Measurements from ENCODE around the gene MKNK2. TPM values are rescaled to one million over a fixed set of nuclear protein-coding genes. Genes with fewer than 3 reads are reported as not detected.

MKNK2 gene
- total and polyA plus RNA-seq, 12 donors, result 107 to 260 (median 144) TPM

DNA sequence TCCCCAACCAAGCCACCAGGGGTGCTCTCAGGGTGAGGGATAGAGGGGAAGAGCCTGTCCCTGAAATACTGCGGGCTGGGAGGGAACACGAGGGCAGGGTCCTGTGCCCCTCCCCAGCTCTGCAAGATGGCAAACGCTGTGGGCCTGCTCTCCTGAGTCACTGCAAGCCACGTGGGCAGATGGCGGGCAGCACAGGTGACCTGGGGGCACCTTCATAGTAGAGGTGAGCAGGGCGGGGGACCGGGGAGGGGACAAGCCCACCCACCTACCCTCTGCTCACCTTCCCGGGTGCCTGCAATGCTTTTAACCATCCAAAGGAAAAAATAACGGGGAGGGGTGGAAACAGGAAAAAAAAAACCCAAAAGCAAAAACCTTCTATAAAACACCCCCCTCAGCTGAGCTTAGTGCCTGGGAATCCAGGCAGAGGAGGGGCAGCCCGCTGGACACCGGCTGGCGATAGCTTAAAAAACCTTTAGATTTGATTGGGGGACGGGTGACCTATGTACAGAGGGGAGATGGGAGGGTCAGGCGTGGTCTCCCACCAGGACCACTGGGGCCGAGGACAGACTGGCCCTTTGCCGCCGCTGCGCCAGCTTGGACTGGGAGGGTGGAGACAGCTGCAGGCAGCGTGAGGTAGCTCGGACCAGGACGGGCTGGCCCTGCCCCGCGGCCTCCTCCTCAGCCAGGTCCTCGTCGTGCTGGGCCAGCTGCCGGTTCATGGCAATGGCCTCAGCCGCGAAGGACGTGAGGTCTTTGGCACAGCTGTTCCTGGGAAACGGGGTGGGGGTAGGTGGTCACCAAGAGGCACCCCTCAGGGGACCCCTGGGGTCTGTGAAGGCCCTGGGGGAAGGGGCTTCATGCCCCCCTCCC lies 11.7 kb downstream of the MKNK2 start:
- TF ChIP-seq, protein P1, sequence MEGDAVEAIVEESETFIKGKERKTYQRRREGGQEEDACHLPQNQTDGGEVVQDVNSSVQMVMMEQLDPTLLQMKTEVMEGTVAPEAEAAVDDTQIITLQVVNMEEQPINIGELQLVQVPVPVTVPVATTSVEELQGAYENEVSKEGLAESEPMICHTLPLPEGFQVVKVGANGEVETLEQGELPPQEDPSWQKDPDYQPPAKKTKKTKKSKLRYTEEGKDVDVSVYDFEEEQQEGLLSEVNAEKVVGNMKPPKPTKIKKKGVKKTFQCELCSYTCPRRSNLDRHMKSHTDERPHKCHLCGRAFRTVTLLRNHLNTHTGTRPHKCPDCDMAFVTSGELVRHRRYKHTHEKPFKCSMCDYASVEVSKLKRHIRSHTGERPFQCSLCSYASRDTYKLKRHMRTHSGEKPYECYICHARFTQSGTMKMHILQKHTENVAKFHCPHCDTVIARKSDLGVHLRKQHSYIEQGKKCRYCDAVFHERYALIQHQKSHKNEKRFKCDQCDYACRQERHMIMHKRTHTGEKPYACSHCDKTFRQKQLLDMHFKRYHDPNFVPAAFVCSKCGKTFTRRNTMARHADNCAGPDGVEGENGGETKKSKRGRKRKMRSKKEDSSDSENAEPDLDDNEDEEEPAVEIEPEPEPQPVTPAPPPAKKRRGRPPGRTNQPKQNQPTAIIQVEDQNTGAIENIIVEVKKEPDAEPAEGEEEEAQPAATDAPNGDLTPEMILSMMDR (IDR thresholded peaks at IDR 0.05), result no peak
- Histone ChIP-seq H3K9me3 (peaks cover 0 to 17% (median 9%) of the 10 kb centered on the region in 11 donors), H3K36me3 (peaks cover 0 to 65% (median 34%) of the 10 kb centered on the region in 9 donors), H3K27me3 (no peaks in the 10 kb centered on the region), H3K4me1 (peaks cover 38 to 53% (median 49%) of the 10 kb centered on the region in 9 donors), H3K27ac (peak overlapping the region in 9 of 10 donors; percentile 77 to 100 (median 91)), H3K4me3 (no peak overlapping the region)
- DNase-seq (no peak), ATAC-seq (peak in 1 of 8 donors; percentile 9)
- WGBS, 2 donors, result 81 to 84% methylated on average over 28 to 30 of the region's 30 CpGs
- intact Hi-C loops (cut with DNase I), result no loop called here

DNA sequence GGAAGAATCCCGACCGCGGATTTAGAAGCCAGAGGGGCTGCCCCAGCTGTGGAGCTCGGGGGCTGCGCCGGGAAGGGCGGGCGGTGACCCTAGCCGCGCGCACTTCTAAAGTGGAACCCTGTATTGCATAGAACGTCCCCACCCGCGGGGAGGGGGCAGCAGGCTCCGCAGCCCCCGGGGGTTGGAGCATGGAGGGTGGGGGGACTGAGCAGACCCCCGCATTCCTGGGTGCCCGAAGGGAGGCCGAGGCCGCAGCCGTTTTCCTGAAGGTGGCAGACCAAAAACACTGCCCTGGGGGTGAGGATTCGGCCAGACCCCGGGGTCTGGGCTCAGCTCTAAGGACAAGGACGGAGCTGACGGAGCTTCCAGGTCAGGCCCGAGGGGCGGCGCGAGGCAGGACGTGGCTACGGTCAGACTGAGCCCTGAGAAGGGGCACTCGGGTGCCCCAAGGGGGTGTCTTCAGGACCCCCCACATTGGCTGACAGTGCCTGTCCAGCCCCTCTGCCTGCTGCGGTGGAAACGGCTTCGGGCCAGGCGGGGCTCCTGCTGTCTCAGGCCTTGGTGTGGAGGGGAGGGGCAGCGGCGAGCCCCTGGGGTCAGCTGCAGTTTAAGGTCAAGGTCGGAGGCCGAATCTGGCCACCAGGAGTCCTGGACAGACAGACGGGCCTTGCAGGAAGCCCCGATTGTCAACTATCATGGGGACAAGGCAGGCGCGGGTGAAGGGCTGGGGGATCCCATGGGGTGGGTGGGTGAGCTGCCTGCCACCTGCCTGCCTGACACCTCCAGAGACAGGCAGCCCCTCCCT lies 12.6 kb downstream of the MKNK2 start:
- H3K4me3 ChIP-seq, result no peak overlapping the region
- intact Hi-C loops (cut with DNase I), result no loop called here
- WGBS, 2 donors, result 88 to 89% methylated on average over 43 to 44 of the region's 44 CpGs
- TF ChIP-seq, protein P1 (IDR thresholded peaks at IDR 0.05), result no peak
- no peak for DNase-seq
- no peaks in the 10 kb centered on the region for H3K27me3 ChIP-seq
- H3K36me3 ChIP-seq, result peaks cover 0 to 59% (median 34%) of the 10 kb centered on the region in 9 donors
- H3K9me3 ChIP-seq, result peaks cover 0 to 17% (median 9%) of the 10 kb centered on the region in 11 donors
- ATAC-seq, result no peak
- peak overlapping the region in 7 of 10 donors; percentile 87 to 100 (median 95) for H3K27ac ChIP-seq
- H3K4me1 ChIP-seq, result peaks cover 31 to 46% (median 41%) of the 10 kb centered on the region in 9 donors

DNA sequence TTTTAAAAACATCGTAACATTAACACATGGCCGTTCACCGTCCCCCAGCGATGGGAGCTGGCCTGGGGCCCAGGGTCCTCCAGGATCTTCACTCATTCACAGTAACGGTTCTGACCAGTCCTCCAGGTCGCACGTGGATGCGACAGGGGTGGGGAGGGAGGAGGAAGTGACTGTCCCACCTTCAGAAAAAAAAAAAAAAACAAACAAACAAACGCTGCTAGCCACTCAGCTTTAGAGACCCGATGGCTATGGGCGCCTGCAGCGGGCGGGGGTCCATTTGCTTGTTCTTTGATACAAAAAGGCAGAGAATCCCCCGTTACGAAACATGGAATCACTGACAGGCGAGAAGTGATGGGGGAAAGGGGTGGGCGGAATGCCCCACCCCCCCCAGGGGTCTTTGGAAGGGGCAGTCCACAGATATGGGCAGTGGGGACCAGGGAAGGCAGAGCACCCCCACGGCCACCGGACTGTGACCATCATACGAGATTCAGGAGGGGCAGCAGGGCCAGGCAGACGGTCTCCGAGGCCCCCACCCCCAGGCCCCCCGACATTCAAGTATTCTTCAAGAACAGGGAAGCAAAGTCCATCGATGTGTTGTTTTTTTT lies 13.3 kb downstream of the MKNK2 start:
- intact Hi-C loops (cut with DNase I), result no loop called here
- 75 to 77% methylated on average over 24 of the region's 24 CpGs for WGBS, 2 donors
- peaks cover 0 to 52% (median 34%) of the 10 kb centered on the region in 9 donors for H3K36me3 ChIP-seq
- TF ChIP-seq, protein P1 (IDR thresholded peaks at IDR 0.05), result no peak
- peak overlapping the region in 1 of 10 donors; percentile 89 for H3K27ac ChIP-seq
- ATAC-seq (no peak), DNase-seq (no peak)
- H3K27me3 ChIP-seq, result no peaks in the 10 kb centered on the region
- no peak overlapping the region for H3K4me3 ChIP-seq
- H3K4me1 ChIP-seq, result peaks cover 26 to 45% (median 37%) of the 10 kb centered on the region in 9 donors
- peaks cover 0 to 17% (median 9%) of the 10 kb centered on the region in 11 donors for H3K9me3 ChIP-seq

DNA sequence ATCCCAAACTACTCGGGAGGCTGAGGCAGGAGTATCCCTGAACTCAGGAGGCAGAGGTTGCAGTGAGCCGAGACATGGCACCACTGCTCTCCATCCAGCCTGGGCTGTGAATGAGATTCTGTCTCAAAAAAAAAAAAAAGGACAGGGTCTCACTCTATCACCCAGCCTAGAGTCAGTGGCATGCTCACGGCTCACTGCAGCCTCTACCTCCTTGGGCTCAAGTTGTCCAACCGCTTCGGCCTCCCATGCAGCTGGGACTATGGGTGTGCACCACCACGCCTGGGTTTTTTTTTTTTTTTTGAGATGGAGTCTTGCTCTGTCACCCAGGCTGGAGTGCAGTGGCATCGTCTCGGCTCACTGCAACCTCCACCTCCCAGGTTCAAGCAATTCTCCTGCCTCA lies 14.6 kb downstream of the MKNK2 start:
- intact Hi-C loops (cut with DNase I), result no loop called here
- DNase-seq, result no peak

More for the DNA sequence above, 14.6 kb downstream of the MKNK2 start:
- Histone ChIP-seq H3K9me3 (peaks cover 0 to 17% (median 9%) of the 10 kb centered on the region in 11 donors), H3K36me3 (peaks cover 0 to 40% (median 30%) of the 10 kb centered on the region in 9 donors), H3K4me1 (peaks cover 29 to 45% (median 38%) of the 10 kb centered on the region in 9 donors), H3K4me3 (no peak overlapping the region), H3K27ac (no peak overlapping the region), H3K27me3 (no peaks in the 10 kb centered on the region)
- TF ChIP-seq, protein P1 (IDR thresholded peaks at IDR 0.05), result no peak
- no peak for ATAC-seq
- 95 to 97% methylated on average over 8 of the region's 8 CpGs for WGBS, 2 donors

Data from heart right ventricle (tissue), 16 donors.